Thyroid gland (tissue), 4 donors: ENCODE results near the gene COIL.

Source experiments
- CTCF ChIP-seq, 6 experiments: fragments of 200-600 bp in 3 of 6; fragments of 450-650 bp in 3 of 6; sonication (generic) in 3 of 6; IDR thresholded peaks; one replicate each; pipeline ENCODE4 v1.5.1; 2016 to 2019; ENCODE audit warnings: antibody characterized with exemption in 6 of 6, mild to moderate bottlenecking in 2 of 6, inconsistent platforms in 1 of 6, moderate library complexity in 1 of 6
- POLR2A ChIP-seq, 2 donors: fragments of 450-650 bp; IDR thresholded peaks; one replicate each; pipeline ENCODE4 v1.6.1; 2017; ENCODE audit warnings: antibody characterized with exemption in 2 of 2, mild to moderate bottlenecking in 2 of 2, moderate library complexity in 1 of 2

GRCh38 chr17:56978441-56979090 lies 17.7 kb upstream of the COIL start:
- TF ChIP-seq POLR2A (IDR thresholded peaks at IDR 0.05) (no peak), CTCF (IDR thresholded peaks at IDR 0.05) (no peak)
